ENCODE measurements around the gene PLXDC2. TPM values are rescaled to one million over a fixed set of nuclear protein-coding genes. Genes with fewer than 3 reads are reported as not detected.
"Not testable (repeated sequence)": the region's sequence is repeated elsewhere in the genome, so short reads cannot be mapped to it uniquely, and the experiment has no call there.

The PLXDC2 gene
- total RNA-seq, 1 donor from 2014 or later = 25.3 TPM

DNA sequence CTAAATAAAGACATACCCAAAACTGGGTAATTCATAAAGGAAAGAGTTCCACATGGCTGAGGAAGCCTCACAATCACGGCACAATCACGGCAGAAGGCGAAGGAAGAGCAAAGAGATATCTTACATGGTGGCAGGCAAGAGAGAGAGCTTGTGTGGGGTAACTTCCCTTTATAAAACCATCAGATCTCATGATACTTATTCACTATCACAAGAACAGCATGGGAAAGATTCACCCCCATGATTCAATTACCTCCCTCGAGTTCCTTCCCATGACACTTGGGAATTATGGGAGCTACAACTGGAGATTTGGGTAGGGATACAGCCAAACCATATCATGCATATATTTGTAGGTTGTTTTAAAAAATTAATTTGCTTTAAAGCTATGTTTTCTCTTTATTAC is 217.2 kb downstream of the PLXDC2 start:
- DNase-seq (ENCODE audit: low spot score) = no peak

- DNase-seq (ENCODE audit: low spot score) = no peak
Measured at GRCh38 chr10:20034732-20035131, 218.5 kb downstream of the PLXDC2 start.

GRCh38 chr10:20040012-20040411 is 223.8 kb downstream of the PLXDC2 start:
- no peak for DNase-seq (ENCODE audit: low spot score)

DNA sequence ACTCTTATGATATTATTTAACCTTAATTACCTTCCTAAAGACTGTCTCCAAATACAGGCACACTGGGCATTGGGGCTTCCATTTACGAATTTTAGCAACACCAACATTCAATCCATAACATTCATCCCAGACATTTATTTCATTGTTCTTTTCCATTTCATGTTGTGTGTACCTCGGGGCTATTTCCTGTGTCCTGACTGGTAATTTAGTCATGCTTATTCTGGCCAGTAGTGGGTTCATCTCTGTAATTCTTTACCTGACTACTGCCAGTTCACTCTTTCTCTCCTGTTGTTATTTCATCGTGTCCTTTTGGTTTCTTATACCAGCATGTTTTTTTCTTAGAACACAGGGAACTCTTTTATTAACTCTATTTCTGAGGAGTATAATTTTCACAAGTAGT is 225.7 kb downstream of the PLXDC2 start:
- no peak for DNase-seq (ENCODE audit: low spot score)

- not testable (repeated sequence) for DNase-seq (ENCODE audit: low spot score)
Measured at GRCh38 chr10:20045100-20045499, 228.9 kb downstream of the PLXDC2 start.

- no peak for DNase-seq (ENCODE audit: low spot score)
Measured at GRCh38 chr10:20048161-20048560, 231.9 kb downstream of the PLXDC2 start.

DNA sequence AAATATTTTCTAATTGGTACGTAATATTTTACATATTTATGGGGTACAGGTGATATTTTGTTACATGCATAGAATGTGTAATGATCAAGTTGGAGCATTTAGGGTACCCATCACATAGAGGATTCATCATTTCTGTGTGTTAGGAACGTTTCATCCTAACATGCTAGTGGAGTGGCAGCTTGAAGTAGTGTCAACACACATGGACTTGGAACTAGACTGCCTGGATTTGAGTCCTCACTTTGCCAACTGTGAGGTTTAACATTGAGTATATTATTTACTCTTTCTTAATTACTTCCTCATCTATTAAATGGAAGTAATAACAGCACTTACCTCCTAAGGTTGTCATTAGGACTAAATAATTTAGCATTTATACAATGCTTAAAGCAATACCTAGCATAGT is 241.9 kb downstream of the PLXDC2 start:
- no peak for DNase-seq (ENCODE audit: low spot score)

DNA sequence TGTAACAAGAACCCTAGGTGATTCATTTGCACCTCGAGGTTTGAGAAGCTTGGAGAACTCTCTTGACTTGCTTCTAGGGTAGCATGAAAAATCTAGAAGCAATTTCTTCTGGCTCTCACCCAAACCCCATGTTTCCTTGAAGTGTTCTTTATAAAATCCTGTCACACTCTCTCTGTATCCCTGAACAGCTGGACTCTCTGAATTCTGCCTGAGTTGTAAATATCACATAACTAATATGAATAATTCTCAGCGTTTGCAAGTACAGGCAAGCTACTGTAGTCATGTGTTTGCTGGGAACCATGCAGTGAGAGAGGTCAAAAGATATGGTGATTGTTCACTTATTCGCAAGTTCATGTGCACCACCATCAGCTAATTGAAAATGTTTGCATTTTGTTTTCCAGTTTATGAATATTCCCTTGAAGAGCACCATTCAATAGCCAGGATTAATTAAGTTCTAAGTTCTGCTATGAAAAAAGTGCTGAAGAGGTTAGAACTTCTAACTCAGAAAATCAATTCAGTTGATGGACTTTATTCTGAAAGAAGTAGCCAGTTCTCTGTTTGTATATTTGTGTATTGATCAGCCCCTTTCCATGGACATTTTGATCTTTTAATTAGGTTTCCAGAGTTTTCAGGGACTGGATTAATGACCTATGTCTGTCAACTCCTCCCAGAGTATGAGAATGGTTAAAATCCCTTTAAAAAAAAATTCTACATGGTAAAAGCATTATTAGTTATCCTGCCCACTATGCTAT is 243.0 kb downstream of the PLXDC2 start:
- DNase-seq (ENCODE audit: low spot score) = peak; percentile 24

GRCh38 chr10:20065814-20066213 is 249.6 kb downstream of the PLXDC2 start:
- no peak for DNase-seq (ENCODE audit: low spot score)

DNA sequence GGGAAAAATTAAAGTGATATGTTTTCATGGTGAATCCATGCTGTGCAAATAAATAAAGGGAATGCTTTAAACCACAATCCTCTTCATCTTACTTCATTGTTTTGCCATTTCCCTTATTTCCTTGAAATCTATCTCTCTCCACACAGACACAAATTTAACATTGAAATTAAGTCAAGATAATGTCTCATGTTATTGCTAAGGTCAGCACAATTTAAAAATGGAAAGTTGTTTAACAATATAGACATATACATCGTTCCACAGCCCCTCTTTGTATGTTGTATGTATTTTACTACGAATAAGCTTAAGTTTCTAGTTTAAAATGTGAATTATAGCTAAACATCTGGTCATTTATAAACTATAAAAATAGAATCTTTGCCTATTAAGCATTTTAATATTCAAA is 256.9 kb downstream of the PLXDC2 start:
- no peak for DNase-seq (ENCODE audit: low spot score)

DNA sequence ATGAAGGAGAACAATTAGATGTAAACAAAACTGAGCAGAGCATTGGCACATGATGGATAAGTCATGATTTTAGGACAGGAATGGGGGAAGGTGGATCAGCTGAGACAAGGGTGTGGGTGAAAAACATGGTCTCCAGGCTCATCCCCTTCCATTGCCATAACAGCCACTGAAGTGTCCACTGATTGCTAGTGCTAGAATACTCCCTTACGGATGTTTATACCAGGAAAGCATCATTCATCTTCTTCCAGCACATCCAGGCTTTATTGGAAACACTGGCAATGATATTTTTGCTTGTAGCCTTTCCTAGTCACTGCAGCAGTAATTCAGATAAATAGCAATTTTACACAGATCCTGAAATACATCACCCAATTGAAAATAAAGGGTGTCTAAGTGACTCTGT is 259.5 kb downstream of the PLXDC2 start:
- no peak for DNase-seq (ENCODE audit: low spot score)

GRCh38 chr10:20084451-20084850 is 268.2 kb downstream of the PLXDC2 start:
- no peak for DNase-seq (ENCODE audit: low spot score)

- DNase-seq (ENCODE audit: low spot score) = no peak
Measured at GRCh38 chr10:20085115-20085514, 268.9 kb downstream of the PLXDC2 start.

GRCh38 chr10:20087353-20087752 is 271.1 kb downstream of the PLXDC2 start:
- DNase-seq (ENCODE audit: low spot score) = no peak

GRCh38 chr10:20088061-20088701 is 271.9 kb downstream of the PLXDC2 start:
- DNase-seq (ENCODE audit: low spot score) = no peak

- no peak for DNase-seq (ENCODE audit: low spot score)
Measured at GRCh38 chr10:20089879-20090278, 273.6 kb downstream of the PLXDC2 start.

DNA sequence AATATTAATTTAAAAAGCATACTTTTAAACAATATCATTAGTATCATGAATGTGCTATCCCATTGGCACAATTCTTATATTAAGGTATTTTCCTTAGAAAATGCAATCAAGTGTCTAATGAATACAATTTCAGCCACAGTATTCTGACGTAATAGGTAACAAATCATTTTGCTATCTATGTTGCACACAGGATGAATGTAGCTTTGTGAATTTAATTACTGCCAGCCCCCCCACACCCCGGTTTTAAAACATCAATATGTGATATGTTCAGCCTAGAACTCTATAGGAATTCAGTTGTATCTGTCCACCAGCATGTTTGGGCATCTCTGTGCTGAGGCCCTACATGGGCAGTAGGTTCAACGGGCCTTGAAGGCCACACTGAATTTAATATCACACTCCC is 274.6 kb downstream of the PLXDC2 start:
- DNase-seq (ENCODE audit: low spot score) = no peak

- no peak for DNase-seq (ENCODE audit: low spot score)
Measured at GRCh38 chr10:20091698-20092097, 275.5 kb downstream of the PLXDC2 start.

DNA sequence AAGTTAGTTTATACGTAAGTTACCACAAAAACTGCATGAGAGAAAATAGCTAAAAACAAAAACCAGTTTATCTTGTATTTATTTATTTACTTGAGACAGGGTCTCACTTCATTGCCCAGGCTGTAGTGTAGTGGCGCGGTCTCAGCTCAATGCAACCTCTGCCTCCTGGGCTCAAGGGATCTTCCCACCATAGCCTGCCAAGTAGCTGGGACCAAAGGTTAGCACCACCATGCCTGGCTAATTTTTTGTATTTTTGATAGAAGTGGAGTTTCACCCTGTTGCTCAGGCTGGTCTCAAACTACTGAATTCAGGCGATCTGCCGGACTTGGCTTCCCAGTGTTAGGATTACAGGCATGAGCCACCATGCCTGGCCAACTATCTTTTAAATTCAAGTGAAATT is 277.4 kb downstream of the PLXDC2 start:
- DNase-seq (ENCODE audit: low spot score) = no peak

- no peak for DNase-seq (ENCODE audit: low spot score)
Measured at GRCh38 chr10:20094226-20094976, 278.2 kb downstream of the PLXDC2 start.

DNA sequence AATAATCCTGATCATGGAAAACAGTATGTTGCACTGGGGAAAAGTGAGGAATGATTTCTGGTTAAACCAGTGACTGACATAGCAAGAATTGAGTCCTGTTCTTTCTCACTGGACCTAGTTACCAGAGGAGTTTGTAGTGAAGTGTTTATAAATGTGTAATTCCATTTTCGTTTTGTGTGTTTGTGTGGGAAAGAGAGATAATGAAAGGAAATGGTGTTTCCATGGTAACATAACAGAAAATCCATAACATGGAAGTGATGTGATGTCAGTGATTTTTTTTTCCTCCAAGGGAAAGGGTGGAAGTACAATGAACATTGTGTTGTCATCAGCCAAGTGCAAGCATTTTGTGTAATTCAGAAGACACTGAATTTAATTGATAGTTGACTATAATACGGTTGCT is 283.9 kb downstream of the PLXDC2 start:
- peak; percentile 41 for DNase-seq (ENCODE audit: low spot score)

GRCh38 chr10:20105236-20105635 is 289.0 kb downstream of the PLXDC2 start:
- DNase-seq (ENCODE audit: low spot score) = no peak

GRCh38 chr10:20105931-20106330 is 289.7 kb downstream of the PLXDC2 start:
- DNase-seq (ENCODE audit: low spot score) = no peak

Measured in umbilical cord (tissue), 2 donors.